GM18526 (cell line): ENCODE results near the gene PRPF38A.

Source experiments
- POLR2A ChIP-seq: IDR thresholded peaks from 3 replicates; pipeline ENCODE4 v1.6.1; 2011; ENCODE audit not compliant: insufficient read length; ENCODE audit errors: extremely low read depth

Gene PRPF38A

DNA sequence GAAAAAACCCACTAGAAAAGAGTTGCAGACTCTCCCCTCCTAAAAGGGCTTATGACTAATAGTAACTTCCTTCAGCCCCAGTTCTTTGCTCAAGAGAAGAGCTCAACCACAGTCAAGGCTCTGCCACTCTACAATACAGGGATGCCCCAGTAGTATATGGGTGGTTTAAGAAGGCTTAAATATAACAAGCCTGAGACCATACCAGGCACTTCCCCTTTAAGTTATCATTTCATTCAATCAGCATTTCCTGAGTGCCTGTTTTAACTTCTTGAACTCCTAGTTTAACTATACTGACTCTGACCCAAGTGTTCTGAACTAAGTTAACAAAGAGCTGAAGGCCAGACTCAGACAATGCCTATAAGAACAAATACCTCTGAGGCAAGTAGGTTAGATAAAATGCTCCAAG is 19.8 kb downstream of the PRPF38A start:
- TF ChIP-seq POLR2A = no peak

- TF ChIP-seq POLR2A = no peak
Observed at GRCh38 chr1:52424813-52425212, 20.4 kb downstream of the PRPF38A start.

GRCh38 chr1:52426371-52426770 is 22.0 kb downstream of the PRPF38A start:
- no peak for TF ChIP-seq POLR2A

GRCh38 chr1:52427152-52427551 is 22.8 kb downstream of the PRPF38A start:
- TF ChIP-seq POLR2A = no peak

- no peak for TF ChIP-seq POLR2A
Observed at GRCh38 chr1:52432807-52433206, 28.4 kb downstream of the PRPF38A start.

- no peak for TF ChIP-seq POLR2A
Observed at GRCh38 chr1:52435211-52435610, 30.8 kb downstream of the PRPF38A start.

DNA sequence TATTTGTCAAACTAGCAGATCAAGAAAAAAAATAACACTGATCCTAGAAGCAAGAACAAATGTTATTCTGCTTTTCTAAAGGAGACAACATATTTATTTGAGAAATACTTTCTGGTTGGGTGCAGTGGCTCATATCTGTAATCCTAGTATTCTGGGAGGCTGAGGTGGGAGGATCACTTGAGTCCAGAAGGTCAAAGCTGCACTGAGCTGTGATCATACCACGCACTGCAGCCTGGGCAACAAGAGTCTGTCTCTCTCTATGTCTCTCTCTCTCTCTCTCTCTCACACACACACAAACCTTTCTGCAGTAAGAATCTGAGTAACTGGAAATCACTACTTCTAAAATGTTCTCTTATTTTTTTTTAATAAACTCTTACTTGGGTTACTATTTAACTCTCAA is 31.2 kb downstream of the PRPF38A start:
- no peak for TF ChIP-seq POLR2A

DNA sequence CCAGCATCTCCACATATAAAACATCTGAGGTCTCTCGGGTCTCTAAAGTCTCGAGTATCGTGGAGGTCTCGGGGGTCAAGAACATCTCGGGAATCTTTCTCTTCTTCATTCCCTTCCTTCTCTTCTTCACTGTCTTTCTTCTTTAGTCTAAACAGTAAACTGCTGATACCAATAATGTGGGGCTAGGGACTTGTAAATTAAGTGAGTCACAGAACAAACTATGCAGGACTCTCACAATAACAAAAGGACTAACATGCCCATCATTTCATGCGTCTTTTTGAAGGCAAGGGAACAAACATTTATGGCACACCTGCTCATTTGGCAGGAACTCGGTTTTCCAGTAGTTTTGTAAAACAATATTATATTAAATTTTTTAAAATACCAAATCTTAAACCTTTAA is 32.4 kb downstream of the PRPF38A start:
- TF ChIP-seq POLR2A = no peak

DNA sequence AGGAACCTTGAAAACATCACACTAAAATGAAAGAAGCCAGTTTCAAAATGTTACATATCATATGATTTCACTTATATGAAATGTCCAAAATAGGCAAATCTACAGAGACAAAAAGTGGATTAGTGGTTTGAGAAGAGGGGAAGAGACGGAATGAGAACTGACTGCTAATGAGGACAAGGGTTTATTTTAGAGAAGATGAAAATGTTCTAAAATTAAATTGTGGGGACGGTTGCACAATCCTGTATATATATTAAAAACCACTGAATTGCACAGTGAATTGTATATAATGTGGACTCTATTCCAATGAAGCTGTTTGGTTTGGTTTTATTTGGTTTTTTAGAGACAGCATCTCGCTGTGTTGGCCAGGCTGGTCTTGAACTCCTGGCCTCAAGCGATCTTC is 35.6 kb downstream of the PRPF38A start:
- no peak for TF ChIP-seq POLR2A

GRCh38 chr1:52444463-52444862 is 40.1 kb downstream of the PRPF38A start:
- TF ChIP-seq POLR2A = no peak

DNA sequence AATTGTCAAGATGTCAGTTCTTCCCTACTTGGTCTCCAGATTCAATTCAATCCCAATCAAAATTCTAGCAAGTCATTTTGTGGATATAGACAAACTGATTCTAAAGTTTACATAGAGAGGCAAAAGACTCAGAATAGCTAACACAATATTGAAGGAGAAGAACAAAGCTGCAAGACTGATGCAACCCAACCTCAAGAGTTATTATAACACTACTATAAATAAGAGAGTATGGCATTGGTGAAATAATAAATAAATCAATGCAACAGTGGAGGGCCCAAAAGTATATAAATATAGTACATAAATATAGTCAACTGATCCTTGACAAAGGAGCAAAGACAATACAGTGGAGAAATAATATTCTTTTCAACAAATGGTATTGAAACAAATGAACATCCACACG is 49.7 kb downstream of the PRPF38A start:
- no peak for TF ChIP-seq POLR2A

- no peak for TF ChIP-seq POLR2A
Observed at GRCh38 chr1:52454779-52455178, 50.4 kb downstream of the PRPF38A start.

GRCh38 chr1:52455686-52456085 is 51.3 kb downstream of the PRPF38A start:
- TF ChIP-seq POLR2A = no peak

DNA sequence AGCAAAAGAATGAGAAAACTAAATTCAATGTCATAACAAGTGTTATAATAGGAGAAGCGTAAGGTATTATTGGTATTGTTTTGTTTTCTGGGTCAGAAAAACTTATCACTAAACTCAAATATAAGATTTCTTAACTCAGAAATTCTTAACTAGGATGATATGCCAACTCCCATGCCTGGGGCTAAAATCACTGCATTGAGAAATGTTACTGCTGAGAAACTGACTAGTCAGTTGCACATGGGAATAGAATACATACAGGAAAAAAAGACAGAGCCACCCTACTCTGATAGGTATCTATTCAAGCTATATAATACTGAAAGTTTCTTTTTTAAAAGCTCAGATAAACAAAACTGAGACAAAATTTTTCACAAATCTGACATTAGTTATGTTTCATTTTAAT is 56.3 kb downstream of the PRPF38A start:
- no peak for TF ChIP-seq POLR2A

- no peak for TF ChIP-seq POLR2A
Observed at GRCh38 chr1:52461821-52462220, 57.4 kb downstream of the PRPF38A start.

- no peak for TF ChIP-seq POLR2A
Observed at GRCh38 chr1:52463891-52464290, 59.5 kb downstream of the PRPF38A start.

DNA sequence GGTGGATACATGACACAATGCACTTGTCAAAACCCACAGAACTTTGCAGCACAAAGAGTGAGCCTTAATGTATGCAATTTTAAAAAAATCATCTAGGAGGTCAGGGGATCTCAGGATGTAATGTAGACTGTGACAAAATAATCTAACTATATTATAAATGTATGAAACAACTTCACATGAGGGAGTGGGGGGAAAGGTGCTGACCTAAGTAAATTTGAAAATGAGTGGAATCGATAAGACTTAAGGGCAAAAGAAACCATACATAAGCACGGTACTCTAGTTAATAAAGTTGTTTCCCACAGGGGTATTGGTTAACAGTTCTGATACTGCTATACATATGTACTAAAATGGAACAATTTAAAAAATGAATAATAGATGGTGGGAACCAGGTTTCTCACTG is 64.7 kb downstream of the PRPF38A start:
- TF ChIP-seq POLR2A = no peak
